Amniotic epithelial cell (primary cell): Measurements from ENCODE around the gene BST2.

Experiments
- DNase-seq: peaks from one replicate; pipeline ENCODE4 v3.0.0-alpha.2; 2010; ENCODE audit warnings: low read depth

The BST2 gene, protein sequence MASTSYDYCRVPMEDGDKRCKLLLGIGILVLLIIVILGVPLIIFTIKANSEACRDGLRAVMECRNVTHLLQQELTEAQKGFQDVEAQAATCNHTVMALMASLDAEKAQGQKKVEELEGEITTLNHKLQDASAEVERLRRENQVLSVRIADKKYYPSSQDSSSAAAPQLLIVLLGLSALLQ

DNA sequence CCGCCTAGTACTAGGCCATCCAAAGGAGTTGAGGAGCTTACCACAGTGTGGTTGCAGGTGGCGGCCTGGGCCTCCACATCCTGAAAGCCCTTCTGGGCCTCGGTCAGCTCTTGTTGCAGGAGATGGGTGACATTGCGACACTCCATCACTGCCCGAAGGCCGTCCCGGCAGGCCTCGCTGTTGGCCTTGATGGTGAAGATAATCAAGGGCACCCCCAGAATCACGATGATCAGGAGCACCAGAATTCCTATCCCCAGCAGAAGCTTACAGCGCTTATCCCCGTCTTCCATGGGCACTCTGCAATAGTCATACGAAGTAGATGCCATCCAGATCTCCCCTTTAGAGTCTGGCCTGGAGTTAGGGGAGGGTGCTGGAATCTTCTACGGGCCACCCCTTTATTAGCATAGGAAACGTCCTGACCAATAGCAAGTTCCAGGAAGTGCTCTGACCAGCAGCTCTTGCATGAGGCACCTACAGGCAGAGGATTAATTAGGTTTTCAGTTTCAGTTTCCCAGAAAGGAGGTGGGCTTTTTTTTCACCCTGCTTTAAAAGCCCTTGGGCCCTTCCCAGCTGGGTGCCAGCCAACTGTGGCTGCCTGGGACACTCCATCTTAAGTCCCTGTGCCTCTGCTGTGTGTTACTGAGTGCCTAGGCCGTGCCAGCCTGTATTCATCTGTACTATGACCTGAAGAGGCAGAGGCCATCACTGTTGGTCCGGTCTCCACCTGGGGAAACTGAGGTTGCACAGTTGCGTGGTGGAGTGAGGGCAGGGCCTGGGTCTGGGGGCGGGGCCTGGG, at the start of gene BST2:
BST2 (minus strand) TSS at position 381 of the 796 bp plus-strand sequence; CDS start at position 326, 55 bp downstream.
- peak; percentile 98 for DNase-seq

DNA sequence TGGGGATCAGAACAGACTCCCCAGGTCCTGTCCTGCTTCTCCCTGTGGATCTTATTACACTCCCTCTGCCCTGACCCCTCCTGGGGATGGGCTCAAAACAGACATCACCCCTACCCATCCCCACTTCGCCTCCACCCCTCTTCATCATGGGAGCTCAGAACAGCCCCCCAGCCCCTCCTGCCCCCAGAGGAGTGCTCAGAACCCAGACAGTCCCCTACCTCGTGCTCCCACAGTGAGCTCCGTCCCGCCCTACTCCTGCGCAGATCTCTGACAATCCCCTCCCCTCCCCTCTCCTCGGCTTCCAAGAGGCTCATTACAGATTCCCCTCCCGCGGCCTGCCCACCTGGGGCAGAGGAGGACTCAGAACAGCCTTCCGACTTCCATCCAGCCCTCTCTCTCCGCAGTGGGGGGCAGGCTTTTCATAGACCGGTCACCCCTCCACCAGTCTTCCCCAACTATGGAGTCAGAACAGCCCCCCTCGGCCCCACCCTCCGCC, 49.2 kb upstream of the BST2 start:
- no peak for DNase-seq

DNA sequence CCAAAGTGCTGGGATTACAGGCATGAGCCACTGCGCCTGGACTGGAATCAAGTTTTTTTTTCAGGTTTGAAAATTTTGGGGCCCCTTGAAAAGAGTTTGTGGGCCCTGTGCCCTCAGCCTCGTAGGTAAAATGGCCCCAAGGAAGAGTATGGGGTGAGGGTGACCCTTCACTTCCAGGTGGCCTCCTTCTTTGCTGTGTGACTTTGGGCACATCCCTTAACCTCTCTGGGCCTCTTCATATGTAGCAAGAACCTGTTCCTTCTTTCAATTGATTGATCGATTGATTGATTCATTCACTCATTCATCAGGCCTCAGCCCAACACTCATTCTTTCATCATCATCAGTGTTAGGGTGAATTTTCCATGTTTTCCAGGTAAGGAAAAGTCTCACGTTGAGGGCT, 46.4 kb upstream of the BST2 start:
- no peak for DNase-seq

DNA sequence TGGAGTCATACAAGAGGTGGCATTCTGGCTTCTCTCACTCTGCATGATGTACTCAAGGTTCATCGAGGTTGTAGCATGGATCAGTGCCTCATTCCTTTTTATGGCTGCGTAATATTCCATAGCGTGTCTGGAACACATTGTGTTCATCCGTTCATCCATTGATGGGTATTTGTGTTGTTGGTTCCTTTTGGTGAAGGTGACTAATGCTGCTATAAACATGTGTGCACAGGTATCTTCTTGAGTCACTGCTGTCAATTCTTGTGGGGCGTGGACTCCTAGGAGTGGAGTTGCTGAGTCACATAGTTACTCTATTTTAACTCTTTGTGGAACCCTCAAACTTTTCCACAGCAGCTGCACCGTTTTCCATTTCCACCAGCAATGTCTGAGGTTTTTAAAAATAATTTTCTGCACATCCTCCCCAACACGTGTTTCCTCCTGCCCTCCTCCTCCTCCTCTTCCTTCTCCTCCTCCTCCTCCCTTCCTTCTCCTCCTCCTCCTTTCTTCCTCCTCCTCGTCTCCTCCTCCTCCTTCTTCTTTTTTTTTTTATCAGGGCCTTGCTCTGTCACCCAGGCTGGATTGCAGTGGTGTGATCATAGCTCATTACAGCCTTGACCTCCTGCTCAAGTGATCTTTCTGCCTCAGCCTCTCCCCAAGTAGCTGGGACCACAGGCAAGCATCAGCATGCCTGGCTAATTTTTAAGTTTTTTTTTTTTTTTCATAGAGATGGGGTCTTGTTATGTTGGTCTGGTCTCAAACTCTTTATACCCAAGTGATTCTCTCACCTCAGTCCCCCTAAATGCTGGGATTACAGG, 45.0 kb upstream of the BST2 start:
- peak; percentile 32 for DNase-seq

DNA sequence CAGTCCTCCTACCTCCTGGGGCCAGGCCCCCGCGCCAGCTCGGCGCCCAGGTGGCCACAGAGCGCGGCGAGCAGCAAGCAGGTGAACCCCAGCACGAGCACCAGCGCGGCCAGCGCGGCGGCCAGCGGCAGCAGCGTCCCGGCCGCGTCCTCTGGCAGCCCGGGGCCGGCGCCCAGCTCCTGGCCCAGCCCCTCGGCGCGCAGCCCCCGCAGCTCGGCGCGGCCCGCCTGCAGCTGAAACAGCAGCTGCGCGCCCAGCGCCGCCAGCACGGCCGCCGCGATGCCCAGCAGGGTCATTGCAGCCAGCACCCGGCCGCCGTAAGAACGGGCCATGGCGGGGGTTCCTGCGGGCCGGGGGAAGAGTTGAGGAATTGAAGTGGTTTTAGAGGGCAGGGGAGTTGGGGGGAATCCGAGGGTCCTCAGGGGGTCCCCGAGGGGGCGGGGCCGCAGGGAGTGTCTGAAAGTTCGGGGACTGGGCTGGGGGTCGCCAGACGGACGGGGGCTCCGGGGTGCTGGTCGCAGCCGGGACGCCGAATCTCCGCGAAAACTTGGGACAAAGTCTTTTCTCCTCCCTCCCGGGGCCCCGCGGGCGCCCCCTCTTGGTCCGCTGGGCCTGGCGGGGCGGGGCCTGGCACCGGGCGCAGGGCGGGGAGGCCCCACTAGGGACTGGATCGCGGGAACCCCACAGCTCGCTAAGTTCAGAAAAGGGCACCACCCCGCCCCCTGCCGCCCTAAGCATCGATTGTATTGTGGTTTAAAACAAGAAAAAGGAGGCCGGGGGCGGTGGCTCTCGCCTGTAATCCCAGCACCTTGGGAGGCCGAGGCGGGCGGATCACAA, 42.9 kb upstream of the BST2 start, which contains the start of gene TMEM221:
TMEM221 (minus strand) TSS at position 538 of the 837 bp plus-strand sequence; CDS start at position 332, 206 bp downstream.
- DNase-seq = no peak

DNA sequence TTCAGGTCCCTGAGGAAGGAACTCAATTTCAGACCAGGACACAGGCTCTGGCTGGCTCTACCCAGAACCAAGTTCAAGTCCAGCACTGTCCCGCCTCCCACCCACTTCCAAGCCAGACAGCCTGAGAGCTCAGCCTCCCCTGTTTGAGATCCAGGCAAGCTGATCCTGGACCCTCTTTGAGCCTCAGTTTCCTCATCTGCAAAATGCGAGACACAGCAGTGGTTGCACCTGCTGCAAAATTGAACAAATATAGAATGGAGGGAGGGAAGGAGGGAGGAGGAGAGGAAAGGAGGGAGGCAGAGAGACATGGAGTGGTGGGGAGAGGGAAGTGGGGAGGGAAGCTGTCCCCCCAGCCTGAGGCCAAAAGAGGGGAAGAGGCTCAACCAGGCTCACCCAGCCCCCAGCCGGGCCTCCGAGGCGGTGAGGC, 42.3 kb upstream of the BST2 start:
- DNase-seq = no peak

DNA sequence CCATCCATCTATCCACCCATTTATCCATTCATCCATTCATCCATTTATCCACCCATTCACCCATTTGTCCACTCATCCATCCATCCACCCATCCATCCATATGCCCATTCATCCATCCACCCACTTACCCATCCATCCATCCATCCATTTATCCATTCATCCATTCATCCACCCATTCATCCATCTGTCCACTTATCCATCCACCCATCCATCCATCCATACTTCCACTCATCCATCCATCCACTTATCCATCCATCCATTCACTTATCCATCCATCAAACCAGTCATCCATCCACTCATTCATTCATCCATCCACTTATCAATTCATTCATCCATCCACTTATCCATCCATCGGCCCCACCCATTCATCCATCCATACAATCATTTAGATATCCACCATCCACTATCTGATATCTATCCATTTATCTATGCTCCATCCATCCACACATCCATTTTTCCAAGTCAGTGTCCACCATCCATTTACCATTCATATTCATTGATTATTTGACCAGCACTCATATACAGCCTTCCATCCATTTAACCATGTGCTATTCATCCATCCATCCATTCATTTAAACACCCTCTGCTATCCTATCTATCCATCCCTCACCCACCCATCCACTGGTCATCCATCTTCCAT, 40.2 kb upstream of the BST2 start:
- no peak for DNase-seq

DNA sequence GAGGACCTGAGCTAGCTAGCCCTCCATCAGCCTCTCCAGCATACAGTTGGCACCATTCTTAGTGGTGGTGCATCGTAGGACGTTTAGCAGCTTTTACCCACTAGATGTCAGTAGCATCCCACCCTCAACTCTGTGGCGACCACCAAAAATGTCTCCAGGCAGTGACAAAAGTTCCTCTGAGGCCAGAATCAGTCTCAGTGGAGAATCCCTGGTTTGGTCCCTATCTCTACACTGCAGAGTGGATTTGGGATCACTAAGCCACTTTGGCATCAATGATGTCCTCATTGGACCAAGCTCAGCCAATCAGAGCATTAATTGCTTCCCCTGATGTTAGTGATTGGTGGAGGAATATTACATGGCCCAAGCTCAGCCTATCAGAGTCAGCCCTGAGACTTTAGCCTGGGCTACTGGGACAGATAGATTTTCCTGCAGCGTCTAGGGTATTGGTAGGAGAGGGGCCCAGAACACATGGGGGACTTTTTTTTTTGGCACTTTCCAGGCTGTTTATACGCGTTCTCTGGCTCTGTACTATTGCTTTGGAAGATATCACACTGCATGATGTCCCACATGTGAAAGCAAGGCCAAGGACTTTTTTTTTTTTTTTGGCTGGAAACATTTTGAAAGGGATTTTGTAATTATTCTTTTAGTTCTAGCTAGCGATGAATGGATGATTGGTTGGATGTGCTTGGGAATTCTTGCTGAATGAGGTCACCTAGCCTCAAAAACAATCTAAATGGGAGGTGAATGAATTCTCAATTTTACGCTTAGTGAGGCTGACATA, 36.0 kb upstream of the BST2 start:
- DNase-seq = peak; percentile 52

DNA sequence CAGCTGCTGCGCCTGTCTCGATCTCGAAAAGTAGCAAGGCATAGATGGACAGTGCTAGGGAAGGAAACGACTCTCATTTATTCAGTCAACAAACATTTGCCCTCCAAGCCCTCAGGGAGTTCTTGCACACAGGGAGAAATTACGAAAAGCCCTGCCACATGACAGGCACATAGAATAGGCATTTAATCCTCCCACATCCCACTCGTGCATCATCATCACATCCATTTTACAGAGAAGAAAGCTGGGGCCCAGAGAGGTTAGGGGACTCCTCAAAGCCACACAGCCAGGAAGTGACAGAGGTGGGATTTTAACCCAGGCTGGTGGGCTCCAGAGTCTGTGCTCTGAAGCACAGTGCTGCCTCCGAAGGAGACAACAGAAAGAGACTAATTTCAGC, 31.4 kb upstream of the BST2 start:
- DNase-seq = no peak

DNA sequence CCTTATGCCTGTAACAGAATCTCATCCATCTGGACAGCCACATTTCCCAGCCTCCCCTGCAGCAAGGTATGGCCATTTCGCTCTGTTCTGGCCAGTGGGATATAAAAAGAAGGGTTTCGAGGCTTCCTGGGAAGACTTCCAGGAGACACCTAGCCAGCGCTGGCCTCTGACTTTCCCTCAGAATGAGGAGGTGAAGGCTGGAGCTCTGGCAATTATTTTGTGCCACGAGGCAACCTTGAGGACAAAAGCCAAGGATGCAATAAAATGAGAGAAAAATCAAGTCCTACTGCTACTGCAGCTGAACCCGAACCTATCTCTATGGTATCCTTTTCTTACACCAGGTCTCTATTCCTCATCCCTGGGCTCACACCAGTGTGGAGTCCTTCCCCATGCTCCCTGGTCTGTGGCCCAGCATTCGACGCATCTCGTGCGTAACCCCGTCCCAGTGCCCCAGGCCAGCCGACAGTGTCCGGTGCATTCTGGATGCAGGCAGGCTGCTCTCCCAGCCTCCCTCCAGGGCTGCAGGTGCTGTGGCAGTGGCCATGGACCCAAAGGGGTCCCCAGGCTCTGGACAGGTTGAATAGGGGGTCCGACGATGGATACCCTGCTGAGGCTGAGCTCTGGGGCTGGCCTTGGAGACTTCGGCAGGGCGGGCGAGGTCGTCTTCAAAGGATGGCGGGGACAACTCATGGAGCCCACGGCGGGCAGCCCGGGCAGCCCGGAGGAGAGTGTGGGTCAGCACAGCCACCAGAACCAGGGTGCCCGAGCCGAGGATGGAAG, 30.9 kb upstream of the BST2 start:
- no peak for DNase-seq

DNA sequence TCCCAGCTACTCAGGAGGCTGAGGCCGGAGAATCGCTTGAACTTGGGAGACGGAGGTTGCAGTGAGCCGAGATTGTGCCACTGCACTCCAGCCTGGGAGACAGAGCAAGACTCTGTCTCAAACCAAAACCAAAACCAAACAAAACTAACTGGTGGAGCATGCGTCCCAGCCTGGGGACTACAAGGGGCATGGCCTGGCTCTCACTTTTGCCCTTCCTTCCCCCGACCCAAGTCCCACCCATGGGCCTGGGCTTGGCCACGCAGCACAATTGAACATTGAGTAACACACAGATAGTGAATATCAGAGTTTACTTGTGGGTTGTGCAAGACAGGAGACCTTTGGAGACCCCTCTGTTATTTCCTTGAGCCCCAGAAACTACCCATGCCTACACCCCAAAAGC, 29.8 kb upstream of the BST2 start:
- no peak for DNase-seq

DNA sequence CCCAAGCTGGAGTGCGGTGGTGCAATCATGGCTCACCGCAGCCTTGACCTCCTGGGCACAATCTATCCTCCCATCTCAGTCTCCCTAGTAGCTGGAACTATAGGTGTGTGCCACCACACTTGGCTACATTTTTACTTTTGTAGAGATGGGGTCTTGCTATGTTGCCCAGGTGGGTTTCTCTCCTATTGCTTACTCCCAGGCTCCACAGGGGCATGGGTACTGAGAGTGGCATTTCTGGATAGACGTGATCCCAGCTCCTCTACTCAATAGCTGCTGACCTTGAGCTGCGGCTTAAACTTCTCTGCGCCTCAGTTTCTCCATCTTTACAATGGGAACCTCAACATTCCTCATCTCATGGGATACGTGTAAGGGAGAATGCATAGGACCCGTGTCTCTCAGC, 26.0 kb upstream of the BST2 start:
- no peak for DNase-seq

DNA sequence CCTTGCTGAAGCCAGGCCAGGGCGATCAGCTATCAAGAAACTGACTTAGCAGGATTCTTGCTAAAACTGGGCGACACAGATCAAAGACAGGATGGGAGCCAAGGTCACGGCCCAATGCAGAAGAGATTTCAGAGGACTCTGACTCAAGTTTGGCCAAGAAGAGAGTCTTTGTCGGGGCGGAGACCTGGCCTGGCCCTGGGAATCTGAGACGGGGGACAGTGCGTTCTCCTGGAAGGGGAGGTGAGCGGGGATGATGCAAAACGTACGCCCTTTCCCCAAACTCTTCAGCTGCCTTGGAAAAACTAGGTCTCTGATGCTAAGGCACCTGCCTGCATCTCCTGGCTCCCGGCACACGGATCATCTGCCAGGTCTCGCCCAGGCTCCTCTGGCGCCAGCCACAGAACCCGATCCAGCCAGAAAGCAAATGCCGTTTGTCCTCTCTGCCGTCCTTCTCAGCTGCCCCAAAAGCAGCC, 24.2 kb upstream of the BST2 start:
- no peak for DNase-seq

DNA sequence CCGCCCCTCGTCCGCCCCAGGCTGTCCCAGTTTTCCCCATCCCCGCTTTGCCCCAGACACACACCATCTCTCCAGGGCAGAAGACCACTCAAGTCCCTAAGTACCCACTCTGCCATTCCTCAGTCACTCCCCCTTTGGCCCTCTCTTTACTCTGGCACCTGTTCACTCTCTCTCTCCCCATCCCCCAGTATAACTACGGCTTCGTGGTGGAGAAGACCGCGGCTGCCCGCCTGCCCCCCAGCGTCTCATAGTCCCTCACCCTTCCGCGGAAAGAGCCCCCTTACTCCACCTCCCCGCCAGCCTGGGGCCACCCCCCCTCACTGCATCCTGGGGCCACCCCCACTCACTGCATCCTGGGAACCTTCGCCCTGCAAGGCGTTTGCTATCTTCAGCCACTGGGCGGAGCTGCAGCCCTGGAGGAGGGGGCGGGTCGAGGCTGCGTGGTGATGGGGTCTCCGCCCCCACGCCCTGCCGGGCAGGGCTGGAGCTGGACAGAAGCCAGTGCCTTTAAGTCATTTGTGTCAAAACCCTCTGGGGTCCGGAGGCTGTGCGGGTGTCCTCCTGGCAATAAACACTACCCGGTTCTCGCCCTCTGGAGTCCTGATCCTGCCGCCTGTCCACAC, 19.4 kb upstream of the BST2 start:
- peak; percentile 57 for DNase-seq

DNA sequence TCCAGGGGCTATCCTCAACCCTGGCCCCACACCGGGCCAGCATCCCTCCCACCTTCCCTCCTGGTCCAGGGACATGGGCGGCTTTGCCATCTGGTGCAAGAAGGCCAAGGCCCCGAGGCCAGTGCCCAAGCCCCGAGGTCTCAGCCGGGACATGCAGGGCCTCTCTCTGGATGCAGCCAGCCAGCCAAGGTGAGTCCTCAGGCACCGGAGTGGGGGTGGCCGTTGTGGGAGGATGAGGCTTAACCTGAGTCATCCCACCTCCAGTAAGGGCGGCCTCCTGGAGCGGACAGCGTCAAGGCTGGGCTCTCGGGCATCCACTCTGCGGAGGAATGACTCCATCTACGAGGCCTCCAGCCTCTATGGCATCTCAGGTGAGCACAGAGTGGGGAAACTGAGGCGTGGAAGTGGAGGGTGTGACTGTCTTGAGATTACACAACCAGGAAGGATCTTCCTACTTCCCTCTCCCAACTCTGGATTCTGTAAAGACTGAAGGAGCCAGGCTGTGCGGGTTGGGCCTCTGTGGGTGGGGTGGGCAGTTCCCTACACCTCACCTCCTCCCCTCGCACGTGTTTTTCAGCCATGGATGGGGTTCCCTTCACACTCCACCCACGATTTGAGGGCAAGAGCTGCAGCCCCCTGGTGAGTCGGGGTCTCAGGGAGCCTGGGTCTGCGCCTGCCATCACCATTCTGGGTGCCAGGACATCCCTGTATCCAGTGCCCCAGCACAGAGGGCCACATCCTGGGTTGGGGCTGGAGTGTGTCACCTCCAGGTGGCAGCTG, 18.2 kb upstream of the BST2 start:
- DNase-seq = no peak

DNA sequence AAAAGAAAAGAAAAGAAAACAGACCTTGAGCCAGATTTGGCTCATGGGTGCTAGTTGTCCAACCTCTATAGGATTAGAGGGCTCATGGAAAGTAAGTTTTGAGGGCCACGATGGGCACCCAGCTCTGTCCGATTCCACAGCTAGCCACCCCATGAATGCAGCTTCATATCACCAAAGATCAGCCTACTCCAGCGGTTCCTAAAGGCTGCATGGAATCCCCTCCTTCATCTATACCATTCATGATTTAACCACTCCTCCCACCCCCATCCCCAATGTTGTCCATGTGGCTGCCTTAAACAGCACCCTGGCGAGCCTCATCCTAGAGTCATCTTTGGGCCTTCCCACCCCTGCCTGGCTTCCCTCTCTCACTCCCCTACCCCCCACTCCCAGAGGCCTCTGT, 16.5 kb upstream of the BST2 start:
- no peak for DNase-seq

DNA sequence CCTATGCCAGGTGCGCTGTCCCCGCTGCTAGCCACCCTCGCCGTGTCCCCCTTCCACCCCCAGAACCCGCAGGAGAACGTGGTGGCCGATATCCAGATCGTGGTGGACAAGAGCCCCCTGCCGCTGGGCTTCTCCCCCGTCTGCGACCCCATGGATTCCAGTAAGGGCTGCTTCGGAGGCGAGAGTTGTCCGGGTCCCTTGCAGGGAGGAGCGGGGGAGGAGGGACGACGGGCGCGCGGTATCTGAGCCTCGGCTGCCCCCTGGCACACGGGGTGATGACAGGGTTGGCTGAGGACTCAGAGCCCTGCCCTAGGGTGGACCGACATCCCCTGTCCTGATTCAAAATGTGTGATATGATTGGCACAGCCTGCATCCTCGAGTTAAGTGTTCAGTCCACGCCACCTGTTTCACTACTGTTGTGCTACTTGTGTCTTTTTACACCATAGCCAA, 15.1 kb upstream of the BST2 start:
- DNase-seq = no peak
